ENCODE measurements around the gene AUTS2. TPM values are rescaled to one million over a fixed set of nuclear protein-coding genes. Genes with fewer than 3 reads are reported as not detected.

Gene AUTS2
- total and polyA plus RNA-seq, 4 donors: 4.9 to 24.4 (median 7.0) TPM

DNA sequence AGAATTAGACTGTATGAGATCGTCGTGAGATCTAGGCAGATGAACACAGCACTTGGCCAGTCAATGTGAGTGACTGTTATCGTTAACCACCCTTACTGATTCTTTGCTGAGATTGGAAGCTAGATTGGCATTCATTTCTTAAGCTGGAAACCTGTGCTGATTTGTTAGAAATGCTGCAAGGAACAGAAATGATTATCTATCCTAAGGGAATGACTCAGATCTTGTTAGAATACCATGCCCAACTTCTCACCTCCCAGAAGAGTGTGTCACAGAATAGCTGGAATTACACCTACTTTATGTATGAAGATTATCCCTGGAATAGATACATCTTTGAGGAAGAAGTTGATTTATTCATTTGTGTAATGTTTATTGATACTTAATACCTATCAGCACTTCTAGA is 275.2 kb downstream of the AUTS2 start:
- Histone ChIP-seq H3K27me3 (ENCODE audit: control insufficient read depth in 4 of 4, insufficient read depth in 4 of 4, low read length in 3 of 4) (no peaks in the 10 kb centered on the region), H3K27ac (ENCODE audit: low read depth in 1 of 2, low read length in 2 of 2) (no peak overlapping the region), H3K4me3 (ENCODE audit: low read depth in 1 of 3, low read length in 3 of 3) (no peak overlapping the region), H3K9me3 (ENCODE audit: control insufficient read depth in 4 of 4, low read length in 3 of 4) (no peaks in the 10 kb centered on the region), H3K36me3 (ENCODE audit: control insufficient read depth in 4 of 4, insufficient read depth in 3 of 4, low read depth in 1 of 4, low read length in 3 of 4) (no peaks in the 10 kb centered on the region), H3K4me1 (ENCODE audit: control insufficient read depth in 4 of 4, insufficient read depth in 4 of 4, low read length in 3 of 4) (peaks cover 0 to 6% (median 2%) of the 10 kb centered on the region in 4 donors), H3K9ac (ENCODE audit: low read depth in 1 of 2, low read length in 2 of 2) (no peak overlapping the region)
- TF ChIP-seq, protein P1, sequence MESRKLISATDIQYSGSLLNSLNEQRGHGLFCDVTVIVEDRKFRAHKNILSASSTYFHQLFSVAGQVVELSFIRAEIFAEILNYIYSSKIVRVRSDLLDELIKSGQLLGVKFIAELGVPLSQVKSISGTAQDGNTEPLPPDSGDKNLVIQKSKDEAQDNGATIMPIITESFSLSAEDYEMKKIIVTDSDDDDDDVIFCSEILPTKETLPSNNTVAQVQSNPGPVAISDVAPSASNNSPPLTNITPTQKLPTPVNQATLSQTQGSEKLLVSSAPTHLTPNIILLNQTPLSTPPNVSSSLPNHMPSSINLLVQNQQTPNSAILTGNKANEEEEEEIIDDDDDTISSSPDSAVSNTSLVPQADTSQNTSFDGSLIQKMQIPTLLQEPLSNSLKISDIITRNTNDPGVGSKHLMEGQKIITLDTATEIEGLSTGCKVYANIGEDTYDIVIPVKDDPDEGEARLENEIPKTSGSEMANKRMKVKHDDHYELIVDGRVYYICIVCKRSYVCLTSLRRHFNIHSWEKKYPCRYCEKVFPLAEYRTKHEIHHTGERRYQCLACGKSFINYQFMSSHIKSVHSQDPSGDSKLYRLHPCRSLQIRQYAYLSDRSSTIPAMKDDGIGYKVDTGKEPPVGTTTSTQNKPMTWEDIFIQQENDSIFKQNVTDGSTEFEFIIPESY (IDR thresholded peaks at IDR 0.05): no peak
- TF ChIP-seq JUND (IDR thresholded peaks at IDR 0.05) (no peak), SP1 (IDR thresholded peaks at IDR 0.05) (no peak), FOXA1 (IDR thresholded peaks at IDR 0.05) (no peak), YY1 (IDR thresholded peaks at IDR 0.05) (no peak), HNF4G (IDR thresholded peaks at IDR 0.05) (no peak), FOXA2 (IDR thresholded peaks at IDR 0.05) (no peak), EGR1 (IDR thresholded peaks at IDR 0.05; ENCODE audit: low read depth in 2 of 2) (no peak), RXRA (IDR thresholded peaks at IDR 0.05) (no peak), NR2F2 (IDR thresholded peaks at IDR 0.05) (no peak), HNF4A (conservative IDR thresholded peaks at IDR 0.05) (no peak)
- TF ChIP-seq, protein P2, sequence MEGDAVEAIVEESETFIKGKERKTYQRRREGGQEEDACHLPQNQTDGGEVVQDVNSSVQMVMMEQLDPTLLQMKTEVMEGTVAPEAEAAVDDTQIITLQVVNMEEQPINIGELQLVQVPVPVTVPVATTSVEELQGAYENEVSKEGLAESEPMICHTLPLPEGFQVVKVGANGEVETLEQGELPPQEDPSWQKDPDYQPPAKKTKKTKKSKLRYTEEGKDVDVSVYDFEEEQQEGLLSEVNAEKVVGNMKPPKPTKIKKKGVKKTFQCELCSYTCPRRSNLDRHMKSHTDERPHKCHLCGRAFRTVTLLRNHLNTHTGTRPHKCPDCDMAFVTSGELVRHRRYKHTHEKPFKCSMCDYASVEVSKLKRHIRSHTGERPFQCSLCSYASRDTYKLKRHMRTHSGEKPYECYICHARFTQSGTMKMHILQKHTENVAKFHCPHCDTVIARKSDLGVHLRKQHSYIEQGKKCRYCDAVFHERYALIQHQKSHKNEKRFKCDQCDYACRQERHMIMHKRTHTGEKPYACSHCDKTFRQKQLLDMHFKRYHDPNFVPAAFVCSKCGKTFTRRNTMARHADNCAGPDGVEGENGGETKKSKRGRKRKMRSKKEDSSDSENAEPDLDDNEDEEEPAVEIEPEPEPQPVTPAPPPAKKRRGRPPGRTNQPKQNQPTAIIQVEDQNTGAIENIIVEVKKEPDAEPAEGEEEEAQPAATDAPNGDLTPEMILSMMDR (IDR thresholded peaks at IDR 0.05; ENCODE audit: low read depth, low read length, missing input control): no peak
- DNase-seq (ENCODE audit: low spot score): no peak
- 96% methylated on average over 3 of the region's 3 CpGs for WGBS

DNA sequence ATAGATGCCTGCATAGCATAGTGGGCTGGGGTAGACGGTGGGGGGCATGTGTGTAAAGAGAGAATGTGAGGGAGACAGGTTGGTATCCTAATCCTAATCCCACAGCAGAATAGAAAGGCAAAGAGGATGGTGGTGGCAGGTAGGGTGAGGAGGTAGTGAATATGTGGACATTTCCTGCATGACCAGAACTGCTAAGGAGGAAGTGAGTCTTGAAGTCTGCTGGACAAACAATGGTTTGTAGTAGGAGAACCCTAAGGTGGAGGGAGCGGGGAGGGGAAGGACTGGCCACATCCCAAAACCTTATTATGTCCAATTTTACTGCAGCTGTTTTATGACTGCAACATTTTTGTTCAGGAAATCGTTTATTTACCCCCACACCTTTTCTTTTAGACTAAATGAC is 279.7 kb downstream of the AUTS2 start:
- Histone ChIP-seq H3K9ac (ENCODE audit: low read depth in 1 of 2, low read length in 2 of 2) (no peak overlapping the region), H3K27me3 (ENCODE audit: control insufficient read depth in 4 of 4, insufficient read depth in 4 of 4, low read length in 3 of 4) (no peaks in the 10 kb centered on the region), H3K36me3 (ENCODE audit: control insufficient read depth in 4 of 4, insufficient read depth in 3 of 4, low read depth in 1 of 4, low read length in 3 of 4) (no peaks in the 10 kb centered on the region), H3K27ac (ENCODE audit: low read depth in 1 of 2, low read length in 2 of 2) (no peak overlapping the region), H3K9me3 (ENCODE audit: control insufficient read depth in 4 of 4, low read length in 3 of 4) (no peaks in the 10 kb centered on the region), H3K4me1 (ENCODE audit: control insufficient read depth in 4 of 4, insufficient read depth in 4 of 4, low read length in 3 of 4) (no peaks in the 10 kb centered on the region), H3K4me3 (ENCODE audit: low read depth in 1 of 3, low read length in 3 of 3) (no peak overlapping the region)
- WGBS: 82% methylated on average over 3 of the region's 3 CpGs
- DNase-seq (ENCODE audit: low spot score): no peak
- TF ChIP-seq, protein P2 (IDR thresholded peaks at IDR 0.05; ENCODE audit: low read depth, low read length, missing input control): no peak

DNA sequence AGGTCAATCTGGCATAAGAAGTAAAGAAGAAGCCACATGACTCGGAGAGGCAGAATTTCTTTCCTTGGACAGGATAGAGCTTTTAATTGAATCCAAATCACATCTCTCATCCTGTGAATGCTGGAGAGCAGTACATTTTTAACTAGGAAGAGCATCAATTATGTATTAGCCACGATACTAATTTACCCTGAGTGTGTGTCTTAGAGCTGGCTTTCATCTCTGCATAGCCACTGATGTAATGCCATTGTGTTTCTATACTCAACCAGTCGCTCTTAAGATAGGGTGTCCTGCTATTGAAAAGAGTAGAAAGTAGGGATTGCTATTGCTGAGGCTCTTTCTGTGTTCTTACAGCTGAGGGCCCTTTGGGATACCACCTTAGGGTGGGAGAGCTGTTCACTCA is 280.3 kb downstream of the AUTS2 start:
- H3K4me1 ChIP-seq (ENCODE audit: control insufficient read depth in 4 of 4, insufficient read depth in 4 of 4, low read length in 3 of 4): no peaks in the 10 kb centered on the region
- no peak for DNase-seq (ENCODE audit: low spot score)
- H3K27me3 ChIP-seq (ENCODE audit: control insufficient read depth in 4 of 4, insufficient read depth in 4 of 4, low read length in 3 of 4): no peaks in the 10 kb centered on the region
- no peaks in the 10 kb centered on the region for H3K36me3 ChIP-seq (ENCODE audit: control insufficient read depth in 4 of 4, insufficient read depth in 3 of 4, low read depth in 1 of 4, low read length in 3 of 4)
- no peak overlapping the region for H3K4me3 ChIP-seq (ENCODE audit: low read depth in 1 of 3, low read length in 3 of 3)
- H3K9me3 ChIP-seq (ENCODE audit: control insufficient read depth in 4 of 4, low read length in 3 of 4): no peaks in the 10 kb centered on the region
- WGBS: 91% methylated on average over 3 of the region's 3 CpGs
- H3K9ac ChIP-seq (ENCODE audit: low read depth in 1 of 2, low read length in 2 of 2): no peak overlapping the region
- no peak overlapping the region for H3K27ac ChIP-seq (ENCODE audit: low read depth in 1 of 2, low read length in 2 of 2)
- TF ChIP-seq, protein P3, sequence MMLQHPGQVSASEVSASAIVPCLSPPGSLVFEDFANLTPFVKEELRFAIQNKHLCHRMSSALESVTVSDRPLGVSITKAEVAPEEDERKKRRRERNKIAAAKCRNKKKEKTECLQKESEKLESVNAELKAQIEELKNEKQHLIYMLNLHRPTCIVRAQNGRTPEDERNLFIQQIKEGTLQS (IDR thresholded peaks at IDR 0.05): no peak
- TF ChIP-seq HNF4G (IDR thresholded peaks at IDR 0.05): no peak
- no peak for TF ChIP-seq SP1 (IDR thresholded peaks at IDR 0.05)
- TF ChIP-seq, protein P4, sequence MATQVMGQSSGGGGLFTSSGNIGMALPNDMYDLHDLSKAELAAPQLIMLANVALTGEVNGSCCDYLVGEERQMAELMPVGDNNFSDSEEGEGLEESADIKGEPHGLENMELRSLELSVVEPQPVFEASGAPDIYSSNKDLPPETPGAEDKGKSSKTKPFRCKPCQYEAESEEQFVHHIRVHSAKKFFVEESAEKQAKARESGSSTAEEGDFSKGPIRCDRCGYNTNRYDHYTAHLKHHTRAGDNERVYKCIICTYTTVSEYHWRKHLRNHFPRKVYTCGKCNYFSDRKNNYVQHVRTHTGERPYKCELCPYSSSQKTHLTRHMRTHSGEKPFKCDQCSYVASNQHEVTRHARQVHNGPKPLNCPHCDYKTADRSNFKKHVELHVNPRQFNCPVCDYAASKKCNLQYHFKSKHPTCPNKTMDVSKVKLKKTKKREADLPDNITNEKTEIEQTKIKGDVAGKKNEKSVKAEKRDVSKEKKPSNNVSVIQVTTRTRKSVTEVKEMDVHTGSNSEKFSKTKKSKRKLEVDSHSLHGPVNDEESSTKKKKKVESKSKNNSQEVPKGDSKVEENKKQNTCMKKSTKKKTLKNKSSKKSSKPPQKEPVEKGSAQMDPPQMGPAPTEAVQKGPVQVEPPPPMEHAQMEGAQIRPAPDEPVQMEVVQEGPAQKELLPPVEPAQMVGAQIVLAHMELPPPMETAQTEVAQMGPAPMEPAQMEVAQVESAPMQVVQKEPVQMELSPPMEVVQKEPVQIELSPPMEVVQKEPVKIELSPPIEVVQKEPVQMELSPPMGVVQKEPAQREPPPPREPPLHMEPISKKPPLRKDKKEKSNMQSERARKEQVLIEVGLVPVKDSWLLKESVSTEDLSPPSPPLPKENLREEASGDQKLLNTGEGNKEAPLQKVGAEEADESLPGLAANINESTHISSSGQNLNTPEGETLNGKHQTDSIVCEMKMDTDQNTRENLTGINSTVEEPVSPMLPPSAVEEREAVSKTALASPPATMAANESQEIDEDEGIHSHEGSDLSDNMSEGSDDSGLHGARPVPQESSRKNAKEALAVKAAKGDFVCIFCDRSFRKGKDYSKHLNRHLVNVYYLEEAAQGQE (IDR thresholded peaks at IDR 0.05): no peak
